ENCODE measurements around the gene OR6B3. TPM values are rescaled to one million over a fixed set of nuclear protein-coding genes. Genes with fewer than 3 reads are reported as not detected.
A peak's percentile ranks its signal among the peaks of the same experiment; 100 is the strongest.

OR6B3 gene
- total RNA-seq, 1 donor from 2014 or later, result not detected

DNA sequence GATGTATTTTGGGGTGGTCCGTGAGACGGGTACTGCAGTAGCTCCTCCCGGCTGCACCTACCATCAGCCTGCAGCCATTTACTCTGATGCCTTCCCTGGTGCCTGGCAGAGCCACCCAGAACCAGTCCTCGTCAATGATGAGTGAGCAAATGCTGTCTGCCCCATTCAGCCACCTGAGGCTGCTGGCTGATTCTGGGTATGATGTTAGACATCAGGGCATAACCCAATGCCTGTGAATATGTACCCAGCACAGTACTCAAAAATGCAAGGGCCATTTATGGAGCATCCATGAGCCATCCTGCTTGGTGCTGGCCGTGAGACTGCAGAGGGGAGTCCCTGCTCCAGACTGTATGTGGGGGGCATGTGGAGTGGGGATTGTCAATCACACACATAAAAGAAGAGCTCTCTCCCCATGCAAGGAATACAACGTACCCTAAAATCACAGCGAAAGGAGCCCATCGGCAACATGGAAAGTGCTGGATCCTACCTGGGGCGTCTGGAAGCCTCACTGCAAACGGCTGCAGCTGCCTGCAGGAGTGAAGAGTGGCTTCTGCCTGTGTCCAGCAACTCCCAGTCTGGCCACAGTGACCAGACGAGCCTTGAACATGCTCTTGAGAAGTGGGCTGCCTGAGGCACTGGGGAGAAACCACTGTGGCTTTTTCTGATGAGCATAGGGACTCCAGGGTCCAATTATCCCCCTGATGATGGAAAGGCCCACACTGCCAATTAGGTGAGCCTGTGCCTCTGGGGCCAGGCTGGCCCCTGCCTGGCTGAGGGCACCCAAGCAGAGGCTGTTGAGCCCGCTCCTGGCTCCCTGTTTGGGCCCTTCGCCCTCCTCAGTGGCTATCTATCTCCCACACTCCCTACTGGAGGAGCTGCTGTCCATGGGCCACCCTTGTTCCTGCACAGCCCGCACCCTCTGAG, 20.7 kb downstream of the OR6B3 start:
- TF ChIP-seq, protein P1, sequence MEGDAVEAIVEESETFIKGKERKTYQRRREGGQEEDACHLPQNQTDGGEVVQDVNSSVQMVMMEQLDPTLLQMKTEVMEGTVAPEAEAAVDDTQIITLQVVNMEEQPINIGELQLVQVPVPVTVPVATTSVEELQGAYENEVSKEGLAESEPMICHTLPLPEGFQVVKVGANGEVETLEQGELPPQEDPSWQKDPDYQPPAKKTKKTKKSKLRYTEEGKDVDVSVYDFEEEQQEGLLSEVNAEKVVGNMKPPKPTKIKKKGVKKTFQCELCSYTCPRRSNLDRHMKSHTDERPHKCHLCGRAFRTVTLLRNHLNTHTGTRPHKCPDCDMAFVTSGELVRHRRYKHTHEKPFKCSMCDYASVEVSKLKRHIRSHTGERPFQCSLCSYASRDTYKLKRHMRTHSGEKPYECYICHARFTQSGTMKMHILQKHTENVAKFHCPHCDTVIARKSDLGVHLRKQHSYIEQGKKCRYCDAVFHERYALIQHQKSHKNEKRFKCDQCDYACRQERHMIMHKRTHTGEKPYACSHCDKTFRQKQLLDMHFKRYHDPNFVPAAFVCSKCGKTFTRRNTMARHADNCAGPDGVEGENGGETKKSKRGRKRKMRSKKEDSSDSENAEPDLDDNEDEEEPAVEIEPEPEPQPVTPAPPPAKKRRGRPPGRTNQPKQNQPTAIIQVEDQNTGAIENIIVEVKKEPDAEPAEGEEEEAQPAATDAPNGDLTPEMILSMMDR (IDR thresholded peaks at IDR 0.05), result no peak
- DNase-seq (ENCODE audit: low spot score in 2 of 2), result no peak
- no peak overlapping the region for H3K4me3 ChIP-seq
- no peaks in the 10 kb centered on the region for H3K36me3 ChIP-seq
- no peaks in the 10 kb centered on the region for H3K27me3 ChIP-seq
- intact Hi-C loops (cut with DNase I), result no loop called here
- no peak overlapping the region for H3K27ac ChIP-seq
- no peaks in the 10 kb centered on the region for H3K4me1 ChIP-seq
- no peaks in the 10 kb centered on the region for H3K9me3 ChIP-seq

DNA sequence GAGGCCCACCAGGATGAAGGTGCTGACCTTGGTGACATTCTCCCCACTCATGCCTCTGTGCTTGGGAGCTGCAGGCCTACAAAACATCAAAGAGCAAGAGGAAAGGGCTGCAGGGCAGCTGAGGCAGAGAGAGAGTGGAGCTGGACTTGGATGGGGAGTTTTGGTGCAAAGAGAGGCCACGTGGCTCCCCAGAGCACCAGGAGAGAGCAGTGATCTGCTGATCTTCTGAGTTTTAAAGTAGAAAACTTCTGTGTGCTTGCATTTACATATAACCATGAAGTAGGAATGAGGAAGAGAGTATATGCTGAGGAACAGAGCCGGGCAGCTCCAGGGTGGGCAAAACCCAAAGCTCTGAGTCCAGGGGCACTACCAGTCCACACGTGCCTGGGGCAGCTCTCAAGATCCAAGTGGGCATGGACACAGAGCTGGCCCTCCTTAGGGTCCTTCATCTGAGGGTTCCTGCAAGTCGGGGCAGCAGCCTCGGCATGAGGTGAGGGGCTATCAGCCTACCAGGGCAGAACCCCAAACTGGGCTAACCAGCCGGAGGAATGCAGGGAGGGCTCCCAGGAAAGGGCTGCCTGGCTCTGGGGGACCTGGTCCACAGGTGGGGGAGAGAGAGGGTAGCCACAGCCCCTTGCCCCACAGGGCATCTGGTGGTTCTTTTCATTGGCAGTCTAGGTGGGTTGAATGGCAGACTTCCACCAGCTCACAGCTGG, 22.8 kb downstream of the OR6B3 start, which contains the start of gene OR6B2:
TSS of gene OR6B2 (minus strand) at position 51 of the 716 bp plus-strand sequence. CDS start at position 51, 0 bp downstream.
- no peak for DNase-seq (ENCODE audit: low spot score in 2 of 2)
- Histone ChIP-seq H3K4me1 (no peaks in the 10 kb centered on the region), H3K9me3 (no peaks in the 10 kb centered on the region), H3K27me3 (no peaks in the 10 kb centered on the region), H3K27ac (no peak within 1 kb of the TSS), H3K36me3 (no peaks in the 10 kb centered on the region), H3K4me3 (no peak within 1 kb of the TSS)
- intact Hi-C loops (cut with DNase I), result no loop called here
- TF ChIP-seq, protein P1 (IDR thresholded peaks at IDR 0.05), result no peak

DNA sequence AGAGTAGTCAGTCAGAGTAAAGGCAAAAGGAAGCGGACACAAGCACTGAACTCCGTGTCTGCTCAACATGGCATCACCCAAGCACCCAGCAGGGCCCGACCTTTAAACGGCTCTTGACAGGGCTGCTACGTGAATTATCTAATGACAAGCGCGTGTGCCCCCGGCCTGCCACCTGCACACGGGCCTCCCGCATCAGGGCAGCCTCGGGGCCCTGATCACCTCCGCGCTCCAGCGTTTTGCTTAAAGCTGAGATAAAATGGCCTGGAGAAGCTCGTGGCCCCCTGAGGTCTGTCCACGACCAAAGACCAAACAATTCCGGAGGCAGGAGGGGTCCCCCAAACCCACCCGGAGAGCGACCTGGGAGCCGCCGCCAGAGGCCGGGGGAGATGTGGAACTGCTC, 28.6 kb downstream of the OR6B3 start:
- intact Hi-C loops (cut with DNase I), result loop anchor here (1.0 to 10.0 kb wide), 3 partner anchors 560 to 622 kb away; partner anchors contain the start of genes CAPN10 and HDAC4
- Histone ChIP-seq H3K27me3 (no peaks in the 10 kb centered on the region), H3K4me3 (peak overlapping the region; percentile 95 to 100), H3K9me3 (no peaks in the 10 kb centered on the region), H3K36me3 (peaks cover 16% of the 10 kb centered on the region in 2 donors), H3K27ac (peak overlapping the region; percentile 97 to 98), H3K4me1 (peaks cover 0 to 10% of the 10 kb centered on the region in 2 donors)
- TF ChIP-seq, protein P1 (IDR thresholded peaks at IDR 0.05), result no peak
- DNase-seq (ENCODE audit: low spot score in 2 of 2), result no peak

DNA sequence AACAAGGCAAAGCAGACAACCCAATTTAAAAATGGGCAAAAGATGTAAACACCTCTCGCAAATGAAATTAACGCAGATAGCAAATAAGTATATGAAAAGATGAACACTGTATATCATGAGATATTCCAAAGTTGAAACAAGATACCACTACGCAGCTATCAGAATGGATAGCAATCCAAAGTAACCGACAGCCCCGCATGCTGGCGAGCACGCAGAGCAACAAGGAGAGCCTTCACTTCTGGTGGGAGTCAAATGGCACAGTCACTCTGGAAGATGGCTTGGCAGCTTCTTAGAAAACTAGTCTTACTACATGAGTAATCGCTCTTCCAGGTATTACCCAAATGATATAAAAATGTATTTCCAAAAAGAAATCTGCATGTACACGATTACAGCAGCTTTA, 29.5 kb downstream of the OR6B3 start:
- intact Hi-C loops (cut with DNase I), result loop anchor here (10.0 kb wide), 1 partner anchor 559 kb away; no protein-coding TSS in a partner anchor
- peaks cover 21 to 23% of the 10 kb centered on the region in 2 donors for H3K36me3 ChIP-seq
- no peaks in the 10 kb centered on the region for H3K9me3 ChIP-seq
- peak overlapping the region in 1 of 2 donors; percentile 100 for H3K4me3 ChIP-seq
- H3K27me3 ChIP-seq, result no peaks in the 10 kb centered on the region
- H3K4me1 ChIP-seq, result peaks cover 0 to 10% of the 10 kb centered on the region in 2 donors
- no peak for DNase-seq (ENCODE audit: low spot score in 2 of 2)
- TF ChIP-seq, protein P1 (IDR thresholded peaks at IDR 0.05), result no peak
- no peak overlapping the region for H3K27ac ChIP-seq

DNA sequence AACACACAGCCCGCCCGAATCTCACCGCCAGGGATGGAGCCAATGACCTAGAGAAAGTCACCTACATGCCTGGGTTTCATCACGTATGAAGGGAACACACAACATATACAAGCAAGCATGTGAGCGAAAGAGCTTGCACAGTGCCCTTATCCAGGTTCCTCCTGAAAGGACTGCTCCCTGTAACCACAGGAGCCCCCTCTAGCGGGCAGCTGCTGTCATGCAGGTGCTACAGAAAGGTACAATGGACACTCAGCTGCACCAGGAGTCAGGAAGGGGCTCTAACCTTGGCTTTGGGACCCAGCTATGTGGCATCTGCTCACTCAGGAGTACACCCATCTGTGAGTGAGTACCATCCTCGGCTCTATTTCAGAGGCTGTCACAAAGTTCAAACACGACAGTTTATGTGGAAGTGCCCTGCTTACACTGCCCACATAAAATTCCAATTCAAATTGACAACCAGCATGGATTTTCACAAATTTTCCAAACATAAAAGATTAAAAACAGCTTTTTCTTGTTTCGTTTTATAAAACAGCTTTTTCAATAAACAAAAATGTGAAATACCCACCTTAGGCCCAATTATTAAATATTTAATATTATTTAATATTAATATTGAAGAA, 31.7 kb downstream of the OR6B3 start:
- peaks cover 42 to 45% of the 10 kb centered on the region in 2 donors for H3K36me3 ChIP-seq
- TF ChIP-seq, protein P1 (IDR thresholded peaks at IDR 0.05), result peak; percentile 29 to 67 (median 57)
- no peak for DNase-seq (ENCODE audit: low spot score in 2 of 2)
- no peaks in the 10 kb centered on the region for H3K27me3 ChIP-seq
- H3K27ac ChIP-seq, result no peak overlapping the region
- no peaks in the 10 kb centered on the region for H3K9me3 ChIP-seq
- intact Hi-C loops (cut with DNase I), result loop anchor here (10.0 kb wide), 1 partner anchor 557 kb away; no protein-coding TSS in a partner anchor
- H3K4me3 ChIP-seq, result no peak overlapping the region
- H3K4me1 ChIP-seq, result peaks cover 0 to 10% of the 10 kb centered on the region in 2 donors
